Mesothelial cell of epicardium (in vitro differentiated cells): Measurements from ENCODE around the gene METAP2. TPM values are rescaled to one million over a fixed set of nuclear protein-coding genes. Genes with fewer than 3 reads are reported as not detected.

Source experiments
- DNase-seq, 2 experiments: peaks; one replicate each; pipeline ENCODE4 v3.0.0; 2021; ENCODE audit warnings: low spot score in 2 of 2; ENCODE audit not compliant: unreplicated experiment in 2 of 2
- H3K27ac Mint-ChIP-seq: 2 replicates; pipeline ENCODE4 v1.8.0; 2021; ENCODE audit warnings: mixed read lengths
- H3K27me3 Mint-ChIP-seq: 2 replicates; pipeline ENCODE4 v1.8.0; 2021; ENCODE audit warnings: low read depth, mixed read lengths
- H3K36me3 Mint-ChIP-seq: 2 replicates; pipeline ENCODE4 v1.8.0; 2021; ENCODE audit warnings: mixed read lengths
- H3K4me1 Mint-ChIP-seq: 2 replicates; pipeline ENCODE4 v1.8.0; 2021; ENCODE audit warnings: mixed read lengths
- H3K4me3 Mint-ChIP-seq: 2 replicates; pipeline ENCODE4 v1.8.0; 2021; ENCODE audit warnings: mild to moderate bottlenecking, moderate library complexity, mixed read lengths
- H3K9me3 Mint-ChIP-seq: 2 replicates; pipeline ENCODE4 v1.8.0; 2021; ENCODE audit warnings: mixed read lengths
- CTCF ChIP-seq: fragments of 200-600 bp; sonication (generic); IDR thresholded peaks from one replicate; pipeline ENCODE4 v1.5.0; 2021; ENCODE audit warnings: antibody characterized with exemption; ENCODE audit not compliant: unreplicated experiment
- total RNA-seq: library from RNA; stranded (reverse); gene quantifications from 3 replicates; pipeline ENCODE4 v1.2.1, GENCODE V29; 2021

Gene METAP2
- total RNA-seq, 1 donor from 2014 or later = 78.9 TPM

GRCh38 chr12:95553197-95553943 is 79.4 kb downstream of the METAP2 start:
- Mint-ChIP-seq H3K4me3 (no peak overlapping the region), H3K27ac (no peak overlapping the region), H3K4me1 (no peaks in the 10 kb centered on the region), H3K27me3 (peaks cover 67% of the 10 kb centered on the region), H3K9me3 (peaks cover 7% of the 10 kb centered on the region), H3K36me3 (peaks cover 5% of the 10 kb centered on the region)
- no peak for DNase-seq
- TF ChIP-seq CTCF = no peak

DNA sequence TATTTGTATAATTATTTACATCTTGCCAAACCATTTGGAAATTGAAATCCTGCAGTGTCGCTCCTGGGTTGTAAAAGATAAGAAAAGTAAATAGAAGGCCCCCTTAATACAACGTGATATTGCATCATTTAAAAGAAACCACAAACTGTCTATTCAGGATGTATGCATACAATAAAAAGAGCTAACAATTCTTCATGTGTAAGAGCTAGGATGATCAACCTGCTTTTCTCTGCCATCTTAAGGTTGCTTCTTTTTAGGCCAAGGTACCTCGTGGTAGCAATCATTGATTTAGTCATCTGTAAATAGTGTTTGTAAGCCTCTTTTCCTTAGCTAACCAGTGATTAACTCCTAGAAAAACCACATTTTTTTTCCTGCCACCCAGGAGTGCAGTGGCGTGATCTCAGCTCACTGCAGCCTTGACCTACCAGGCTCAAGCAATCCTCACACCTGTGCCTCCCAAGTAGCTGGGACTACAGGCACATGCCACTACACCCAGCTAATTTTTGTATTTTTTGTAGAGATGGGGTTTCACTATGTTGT is 80.7 kb downstream of the METAP2 start:
- Mint-ChIP-seq H3K27ac (no peak overlapping the region), H3K4me3 (no peak overlapping the region), H3K4me1 (no peaks in the 10 kb centered on the region), H3K9me3 (peaks cover under 1% of the 10 kb centered on the region), H3K36me3 (peaks cover under 1% of the 10 kb centered on the region), H3K27me3 (peaks cover 59% of the 10 kb centered on the region)
- no peak for DNase-seq
- no peak for TF ChIP-seq CTCF

GRCh38 chr12:95557625-95558024 is 83.7 kb downstream of the METAP2 start:
- no peak overlapping the region for H3K4me3 Mint-ChIP-seq
- H3K36me3 Mint-ChIP-seq = no peaks in the 10 kb centered on the region
- no peak for DNase-seq
- peaks cover 29% of the 10 kb centered on the region for H3K27me3 Mint-ChIP-seq
- no peaks in the 10 kb centered on the region for H3K4me1 Mint-ChIP-seq
- H3K27ac Mint-ChIP-seq = no peak overlapping the region
- H3K9me3 Mint-ChIP-seq = no peaks in the 10 kb centered on the region
- TF ChIP-seq CTCF = no peak

Other genes with a start within 250 kb of the METAP2 start
- gene USP44, start 77.3 kb downstream of the METAP2 start, total RNA-seq = 0.16 to 0.36 TPM (median 0.25 TPM) in 3 replicates